Thyroid gland (tissue), 4 donors: ENCODE results near the gene ITGB1. TPM values are rescaled to one million over a fixed set of nuclear protein-coding genes. Genes with fewer than 3 reads are reported as not detected.
"Not testable (repeated sequence)": the region's sequence is repeated elsewhere in the genome, so short reads cannot be mapped to it uniquely, and the experiment has no call there.

Source experiments
- DNase-seq, 2 donors: peaks; one replicate each; pipeline ENCODE4 v3.0.0-alpha.2; 2019
- H3K27ac ChIP-seq, 3 donors: fragments of 200-600 bp; sonication (generic); 1 replicate in 2 of 3; 2 replicates in 1 of 3; pipeline ENCODE4 v1.5.1; 2016 to 2019; ENCODE audit warnings: mild to moderate bottlenecking in 1 of 3, moderate library complexity in 1 of 3
- H3K27me3 ChIP-seq: fragments of 200-600 bp; sonication (generic); one replicate; pipeline ENCODE4 v1.5.1; 2019
- H3K36me3 ChIP-seq, 2 donors: fragments of 200-600 bp; sonication (generic); one replicate each; pipeline ENCODE4 v1.5.1; 2016 to 2019
- H3K4me1 ChIP-seq, 2 donors: fragments of 200-600 bp; sonication (generic); one replicate each; pipeline ENCODE4 v1.5.1; 2017 to 2019
- H3K4me3 ChIP-seq, 3 donors: fragments of 200-600 bp; sonication (generic); replicated peaks in 1 of 3; 1 replicate in 2 of 3; 2 replicates in 1 of 3; pipeline ENCODE4 v1.5.1; 2016; ENCODE audit warnings: mild to moderate bottlenecking in 1 of 3
- H3K9me3 ChIP-seq: fragments of 200-600 bp; sonication (generic); one replicate; pipeline ENCODE4 v1.5.1; 2017
- POLR2A ChIP-seq, 2 donors: fragments of 450-650 bp; IDR thresholded peaks; one replicate each; pipeline ENCODE4 v1.6.1; 2017; ENCODE audit warnings: antibody characterized with exemption in 2 of 2, mild to moderate bottlenecking in 2 of 2, moderate library complexity in 1 of 2
- WGBS, 2 donors: methylation state at CpG; one replicate each; pipeline ENCODE4 v1.1.5; 2017; 5-methylcytosine and 5-hydroxymethylcytosine counted together
- intact Hi-C: fragments of 100-400 bp; cut with DNase I; formaldehyde crosslinking; loops from one replicate; pipeline ENCODE4 v1.15.1; 2023
- total RNA-seq, 4 donors: library from RNA; depleted of rRNA; stranded (reverse); fragments of >200 nt; gene quantifications; one replicate each; pipeline ENCODE4 v1.2.3, GENCODE V29; 2016
- TF ChIP-seq, protein P1 (sequence below), 6 experiments: fragments of 200-600 bp in 3 of 6; fragments of 450-650 bp in 3 of 6; sonication (generic) in 3 of 6; IDR thresholded peaks; one replicate each; pipeline ENCODE4 v1.5.1; 2016 to 2019; ENCODE audit warnings: antibody characterized with exemption in 6 of 6, mild to moderate bottlenecking in 2 of 6, inconsistent platforms in 1 of 6, moderate library complexity in 1 of 6

The ITGB1 gene
- total RNA-seq, 4 donors from 2014 or later: 264 to 699 (median 417) TPM

DNA sequence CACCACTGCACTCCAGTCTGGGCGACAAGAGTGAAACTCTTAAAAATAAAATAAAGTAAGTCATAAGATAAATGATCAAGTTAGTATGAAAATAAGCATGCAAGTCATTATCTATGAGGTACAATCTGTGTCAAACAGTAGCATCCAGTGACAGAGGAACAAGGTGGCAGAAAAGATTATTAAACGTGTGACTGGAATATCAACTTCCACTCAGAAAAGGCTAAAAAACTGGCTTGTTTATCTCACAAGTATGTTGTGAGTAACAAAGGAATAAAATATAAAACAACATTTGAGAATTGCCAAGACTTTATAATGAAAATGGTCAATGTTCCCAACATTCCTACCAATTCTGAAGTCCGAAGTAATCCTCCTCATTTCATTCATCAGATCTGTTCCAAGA, 30.3 kb downstream of the ITGB1 start:
- intact Hi-C loops: no loop called here
- TF ChIP-seq POLR2A (IDR thresholded peaks at IDR 0.05): no peak
- TF ChIP-seq, protein P1, sequence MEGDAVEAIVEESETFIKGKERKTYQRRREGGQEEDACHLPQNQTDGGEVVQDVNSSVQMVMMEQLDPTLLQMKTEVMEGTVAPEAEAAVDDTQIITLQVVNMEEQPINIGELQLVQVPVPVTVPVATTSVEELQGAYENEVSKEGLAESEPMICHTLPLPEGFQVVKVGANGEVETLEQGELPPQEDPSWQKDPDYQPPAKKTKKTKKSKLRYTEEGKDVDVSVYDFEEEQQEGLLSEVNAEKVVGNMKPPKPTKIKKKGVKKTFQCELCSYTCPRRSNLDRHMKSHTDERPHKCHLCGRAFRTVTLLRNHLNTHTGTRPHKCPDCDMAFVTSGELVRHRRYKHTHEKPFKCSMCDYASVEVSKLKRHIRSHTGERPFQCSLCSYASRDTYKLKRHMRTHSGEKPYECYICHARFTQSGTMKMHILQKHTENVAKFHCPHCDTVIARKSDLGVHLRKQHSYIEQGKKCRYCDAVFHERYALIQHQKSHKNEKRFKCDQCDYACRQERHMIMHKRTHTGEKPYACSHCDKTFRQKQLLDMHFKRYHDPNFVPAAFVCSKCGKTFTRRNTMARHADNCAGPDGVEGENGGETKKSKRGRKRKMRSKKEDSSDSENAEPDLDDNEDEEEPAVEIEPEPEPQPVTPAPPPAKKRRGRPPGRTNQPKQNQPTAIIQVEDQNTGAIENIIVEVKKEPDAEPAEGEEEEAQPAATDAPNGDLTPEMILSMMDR (IDR thresholded peaks at IDR 0.05): no peak
- Histone ChIP-seq H3K36me3 (peaks cover 16 to 34% of the 10 kb centered on the region in 2 donors), H3K27ac (no peak overlapping the region), H3K9me3 (no peaks in the 10 kb centered on the region), H3K4me1 (peaks cover 0 to 7% of the 10 kb centered on the region in 2 donors), H3K4me3 (no peak overlapping the region), H3K27me3 (no peaks in the 10 kb centered on the region)
- no peak for DNase-seq
- WGBS, 2 donors: 96 to 98% methylated on average over 3 of the region's 3 CpGs

DNA sequence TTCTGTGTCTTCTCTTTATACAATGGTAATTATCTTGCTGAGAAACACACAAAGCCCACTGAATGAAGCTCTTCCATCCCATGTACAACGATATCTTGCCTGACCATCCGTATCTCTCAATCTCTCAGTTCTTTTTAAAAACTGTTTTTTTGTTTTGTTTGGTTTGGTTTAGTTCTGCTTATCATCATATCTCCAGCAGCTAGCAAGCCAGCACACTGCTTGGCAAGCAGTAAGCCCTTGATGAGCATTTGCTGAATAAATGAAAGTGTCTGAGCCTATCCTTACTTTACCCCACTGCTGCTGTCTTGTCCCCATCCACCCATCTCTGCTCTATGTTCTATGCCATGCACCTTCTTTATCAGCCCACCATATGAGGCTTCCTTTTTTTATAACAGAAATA, 34.2 kb downstream of the ITGB1 start:
- 75 to 85% methylated on average over 2 of the region's 2 CpGs for WGBS, 2 donors
- no peaks in the 10 kb centered on the region for H3K9me3 ChIP-seq
- TF ChIP-seq, protein P1 (IDR thresholded peaks at IDR 0.05): no peak
- no peak for TF ChIP-seq POLR2A (IDR thresholded peaks at IDR 0.05)
- no peaks in the 10 kb centered on the region for H3K4me1 ChIP-seq
- no peak overlapping the region for H3K27ac ChIP-seq
- no peaks in the 10 kb centered on the region for H3K27me3 ChIP-seq
- peaks cover 23 to 69% of the 10 kb centered on the region in 2 donors for H3K36me3 ChIP-seq
- intact Hi-C loops: no loop called here
- no peak overlapping the region for H3K4me3 ChIP-seq
- no peak for DNase-seq

DNA sequence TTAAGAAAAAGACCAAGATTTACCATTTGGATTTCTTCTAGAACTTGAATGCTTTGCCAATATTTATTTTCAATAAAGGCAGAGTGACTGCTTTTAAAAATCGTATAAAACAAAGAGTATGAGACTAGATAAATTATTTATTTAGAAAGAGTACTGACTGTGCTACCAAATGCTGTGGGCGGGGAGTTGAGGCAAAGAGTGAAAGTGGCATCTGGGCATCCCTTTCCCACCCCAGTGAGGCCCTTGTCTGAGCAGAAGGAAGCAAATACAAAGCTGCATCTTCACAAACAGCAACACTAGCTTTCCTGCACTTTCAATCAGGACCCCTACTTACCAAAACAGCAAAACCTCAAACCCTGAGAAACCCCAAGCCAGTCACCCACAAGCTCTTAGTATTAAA, 34.9 kb downstream of the ITGB1 start:
- peaks cover 23 to 65% of the 10 kb centered on the region in 2 donors for H3K36me3 ChIP-seq

DNA sequence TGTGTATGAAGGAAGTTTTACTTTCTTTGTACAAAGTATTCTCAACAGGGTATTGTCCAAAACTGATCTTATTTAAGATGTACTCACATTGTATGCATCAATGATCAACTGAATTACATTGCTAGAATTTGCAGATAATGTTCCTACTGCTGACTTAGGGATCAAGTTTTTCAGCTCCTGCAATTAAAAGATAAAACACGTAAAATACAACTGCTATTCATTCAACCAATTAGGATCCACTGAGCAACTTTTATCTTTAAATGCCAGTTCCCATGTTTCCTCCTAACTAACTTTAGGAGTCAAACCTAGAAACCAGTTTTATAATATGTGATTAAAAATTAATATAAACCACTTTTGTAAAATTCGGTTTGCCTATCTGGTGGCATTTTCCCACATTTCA, 35.9 kb downstream of the ITGB1 start:
- Histone ChIP-seq H3K9me3 (no peaks in the 10 kb centered on the region), H3K27me3 (no peaks in the 10 kb centered on the region), H3K27ac (no peak overlapping the region), H3K4me3 (no peak overlapping the region), H3K4me1 (no peaks in the 10 kb centered on the region), H3K36me3 (peaks cover 15 to 56% of the 10 kb centered on the region in 2 donors)
- WGBS, 2 donors: 91 to 93% methylated on average over 2 of the region's 2 CpGs
- intact Hi-C loops: no loop called here
- TF ChIP-seq, protein P1 (IDR thresholded peaks at IDR 0.05): no peak
- no peak for TF ChIP-seq POLR2A (IDR thresholded peaks at IDR 0.05)
- no peak for DNase-seq

More for the DNA sequence above, 34.9 kb downstream of the ITGB1 start:
- 80 to 89% methylated on average over 2 of the region's 2 CpGs for WGBS, 2 donors
- H3K4me3 ChIP-seq: no peak overlapping the region
- H3K9me3 ChIP-seq: no peaks in the 10 kb centered on the region
- TF ChIP-seq, protein P1 (IDR thresholded peaks at IDR 0.05): no peak
- no peak for TF ChIP-seq POLR2A (IDR thresholded peaks at IDR 0.05)
- intact Hi-C loops: no loop called here
- H3K27me3 ChIP-seq: no peaks in the 10 kb centered on the region
- H3K27ac ChIP-seq: no peak overlapping the region
- no peaks in the 10 kb centered on the region for H3K4me1 ChIP-seq
- DNase-seq: no peak

DNA sequence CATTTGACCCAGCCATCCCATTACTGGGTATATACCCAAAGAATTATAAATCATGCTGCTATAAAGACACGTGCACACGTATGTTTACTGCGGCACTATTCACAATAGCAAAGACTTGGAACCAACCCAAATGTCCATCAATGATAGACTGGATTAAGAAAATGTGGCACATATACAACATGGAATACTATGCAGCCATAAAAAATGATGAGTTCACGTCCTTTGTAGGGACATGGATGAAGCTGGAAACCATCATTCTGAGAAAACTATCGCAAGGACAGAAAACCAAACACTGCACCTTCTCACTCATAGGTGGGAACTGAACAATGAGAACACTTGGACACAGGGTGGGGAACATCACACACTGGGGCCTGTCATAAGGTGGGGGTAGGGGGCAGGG, 40.2 kb downstream of the ITGB1 start:
- H3K27ac ChIP-seq, DNase-seq, H3K4me3 ChIP-seq, intact Hi-C loops, H3K9me3 ChIP-seq, H3K4me1 ChIP-seq, H3K27me3 ChIP-seq: not testable (repeated sequence)
- 85 to 97% methylated on average over 5 of the region's 5 CpGs for whole genome bisulfite sequencing, 2 donors
- H3K36me3 ChIP-seq: peaks cover 7 to 36% of the 10 kb centered on the region in 2 donors
